HuH-7 (cell line): ENCODE measurements around the gene STRADB.
"Not testable (repeated sequence)": the region's sequence is repeated elsewhere in the genome, so short reads cannot be mapped to it uniquely, and the experiment has no call there.

Source experiments
- DNase-seq: peaks from one replicate; pipeline ENCODE4 v3.0.0; 2011; ENCODE audit warnings: low spot score

STRADB gene

GRCh38 chr2:201467666-201468065, 16.1 kb downstream of the STRADB start:
- no peak for DNase-seq

GRCh38 chr2:201470821-201471731, 19.5 kb downstream of the STRADB start:
- no peak for DNase-seq

- no peak for DNase-seq
These were observed 20.3 kb downstream of the STRADB start for GRCh38 chr2:201471732-201472393.

GRCh38 chr2:201472411-201472810, 20.9 kb downstream of the STRADB start:
- DNase-seq: no peak

GRCh38 chr2:201482543-201482942, 31.0 kb downstream of the STRADB start:
- DNase-seq: no peak

- DNase-seq: no peak
These were observed 31.8 kb downstream of the STRADB start for GRCh38 chr2:201483342-201483741.

- not testable (repeated sequence) for DNase-seq
These were observed 32.2 kb downstream of the STRADB start for GRCh38 chr2:201483758-201484157.

GRCh38 chr2:201484805-201485204, 33.3 kb downstream of the STRADB start:
- no peak for DNase-seq

- DNase-seq: no peak
These were observed 38.8 kb downstream of the STRADB start for GRCh38 chr2:201490291-201490690.

- no peak for DNase-seq
These were observed 45.2 kb downstream of the STRADB start for GRCh38 chr2:201496785-201497184.

GRCh38 chr2:201500534-201500933, 49.0 kb downstream of the STRADB start:
- no peak for DNase-seq

GRCh38 chr2:201502713-201503112, 51.2 kb downstream of the STRADB start:
- no peak for DNase-seq

GRCh38 chr2:201507725-201508124, 56.2 kb downstream of the STRADB start:
- DNase-seq: no peak

GRCh38 chr2:201513271-201513670, 61.7 kb downstream of the STRADB start:
- no peak for DNase-seq

GRCh38 chr2:201515573-201516246, 64.2 kb downstream of the STRADB start:
- DNase-seq: no peak

GRCh38 chr2:201517094-201517493, 65.6 kb downstream of the STRADB start:
- no peak for DNase-seq

- DNase-seq: no peak
These were observed 68.7 kb downstream of the STRADB start for GRCh38 chr2:201520201-201520600.

- no peak for DNase-seq
These were observed 71.4 kb downstream of the STRADB start for GRCh38 chr2:201522965-201523364.

- DNase-seq: no peak
These were observed 72.0 kb downstream of the STRADB start for GRCh38 chr2:201523506-201523905.
